Immature natural killer cell (primary cell): ENCODE data around the gene FAM43A. TPM values are rescaled to one million over a fixed set of nuclear protein-coding genes. Genes with fewer than 3 reads are reported as not detected.
A peak's percentile ranks its signal among the peaks of the same experiment; 100 is the strongest.

Experiments
- DNase-seq, 3 donors: peaks; one replicate each; pipeline ENCODE4 v3.0.0; 2022; ENCODE audit warnings: mixed read lengths in 1 of 3
- H3K27ac Mint-ChIP-seq, 6 donors: one replicate each; pipeline ENCODE4 v1.8.0; 2020; ENCODE audit warnings: mixed read lengths in 6 of 6, mild to moderate bottlenecking in 5 of 6, inconsistent platforms in 4 of 6, moderate library complexity in 3 of 6
- H3K27me3 Mint-ChIP-seq, 3 donors: one replicate each; pipeline ENCODE4 v1.8.0; 2020 to 2021; ENCODE audit warnings: low read depth in 3 of 3, mild to moderate bottlenecking in 3 of 3, mixed read lengths in 3 of 3, moderate library complexity in 3 of 3, inconsistent platforms in 1 of 3
- H3K36me3 Mint-ChIP-seq, 3 donors: one replicate each; pipeline ENCODE4 v1.8.0; 2020; ENCODE audit warnings: mixed read lengths in 3 of 3, inconsistent platforms in 2 of 3, mild to moderate bottlenecking in 2 of 3
- H3K4me1 Mint-ChIP-seq, 2 donors: one replicate each; pipeline ENCODE4 v1.8.0; 2020; ENCODE audit warnings: inconsistent platforms in 2 of 2, mild to moderate bottlenecking in 2 of 2, mixed read lengths in 2 of 2, moderate library complexity in 1 of 2
- H3K4me3 Mint-ChIP-seq, 5 donors: one replicate each; pipeline ENCODE4 v1.8.0; 2020; ENCODE audit warnings: mild to moderate bottlenecking in 5 of 5, mixed read lengths in 5 of 5, inconsistent platforms in 3 of 5, moderate library complexity in 3 of 5
- H3K9me3 Mint-ChIP-seq, 6 donors: one replicate each; pipeline ENCODE4 v1.8.0; 2020; ENCODE audit warnings: mild to moderate bottlenecking in 6 of 6, mixed read lengths in 6 of 6, inconsistent platforms in 4 of 6, moderate library complexity in 3 of 6
- polyA plus RNA-seq, 3 donors: library from polyadenylated mRNA; unstranded; fragments of 300-500 nt; fragmentation: Illumina TruSeq; gene quantifications; one replicate each; pipeline ENCODE4 v1.2.3, GENCODE V29; 2021

Gene FAM43A
- polyA plus RNA-seq, 3 donors from 2014 or later, result 15.7 to 58.9 (median 28.5) TPM

DNA sequence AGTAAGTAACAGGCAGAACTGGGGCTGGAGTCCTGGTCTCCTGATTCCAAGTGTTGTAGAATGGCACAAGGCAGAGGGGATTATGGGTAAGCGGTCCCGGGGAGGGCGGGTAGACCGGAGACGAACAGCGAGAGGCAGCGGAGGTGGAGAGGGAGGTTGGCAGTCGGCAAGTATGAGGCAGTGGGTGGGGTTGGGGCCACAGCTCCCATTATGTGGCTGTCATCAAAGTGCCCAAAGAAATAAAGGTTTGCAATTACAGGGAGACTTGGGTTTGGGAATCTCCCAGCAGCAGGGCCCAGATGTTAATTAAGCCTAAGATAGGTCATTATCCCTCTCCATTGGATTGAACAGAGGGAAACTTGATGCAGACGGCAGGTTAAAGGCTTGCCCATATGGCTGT lies 16.9 kb downstream of the FAM43A start:
- H3K4me1 Mint-ChIP-seq, result no peaks in the 10 kb centered on the region
- no peak overlapping the region for H3K27ac Mint-ChIP-seq
- peaks cover 2 to 6% (median 5%) of the 10 kb centered on the region in 3 donors for H3K27me3 Mint-ChIP-seq
- H3K9me3 Mint-ChIP-seq, result peaks cover 0 to 5% (median 1%) of the 10 kb centered on the region in 6 donors
- DNase-seq, result no peak
- H3K36me3 Mint-ChIP-seq, result no peaks in the 10 kb centered on the region
- H3K4me3 Mint-ChIP-seq, result no peak overlapping the region

DNA sequence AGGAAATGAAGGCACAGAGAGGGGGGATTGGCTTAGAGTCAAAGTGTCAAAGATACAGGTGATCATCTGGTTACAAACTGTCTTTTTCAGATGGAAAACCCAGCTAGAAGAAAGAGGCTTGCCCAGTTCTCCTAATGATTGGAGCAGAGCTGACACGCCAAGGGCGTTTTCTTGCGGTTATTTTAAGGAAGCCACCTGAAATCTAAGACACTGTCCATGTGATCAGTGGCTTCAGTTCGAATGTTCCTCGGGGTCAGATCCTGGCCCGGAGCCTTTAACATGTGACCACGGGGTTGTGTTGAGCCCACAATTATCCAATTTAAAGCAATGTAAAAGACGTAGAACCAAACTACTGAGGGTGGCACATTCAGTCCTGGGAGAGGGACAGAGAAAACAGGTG lies 19.5 kb downstream of the FAM43A start:
- DNase-seq, result no peak
- no peak overlapping the region for H3K4me3 Mint-ChIP-seq
- H3K36me3 Mint-ChIP-seq, result no peaks in the 10 kb centered on the region
- no peaks in the 10 kb centered on the region for H3K4me1 Mint-ChIP-seq
- peaks cover 2 to 6% (median 4%) of the 10 kb centered on the region in 3 donors for H3K27me3 Mint-ChIP-seq
- peak overlapping the region in 1 of 6 donors; percentile 60 for H3K27ac Mint-ChIP-seq
- peaks cover 0 to 4% (median 0%) of the 10 kb centered on the region in 6 donors for H3K9me3 Mint-ChIP-seq

DNA sequence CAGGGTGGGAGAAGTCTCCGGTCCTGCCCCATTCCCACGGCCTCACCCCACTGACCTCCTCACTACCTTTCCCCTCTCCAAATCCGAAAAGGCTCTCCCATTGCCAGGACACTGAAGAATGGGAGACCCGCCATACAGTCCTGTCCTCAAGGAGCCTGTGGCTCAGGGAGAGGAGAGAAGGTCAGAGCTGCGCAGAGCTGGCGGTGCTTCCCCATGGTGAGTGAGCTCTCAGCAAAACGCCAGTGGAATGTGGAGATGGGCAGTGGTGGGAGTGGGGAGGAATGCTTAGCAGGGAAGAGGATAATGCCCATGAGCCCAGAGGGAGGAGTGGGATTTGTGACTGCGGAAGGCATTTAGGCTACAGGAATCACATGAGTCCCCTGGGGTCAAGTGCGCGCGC lies 20.1 kb downstream of the FAM43A start:
- peak overlapping the region in 2 of 6 donors; percentile 55 to 62 for H3K27ac Mint-ChIP-seq
- peaks cover 2 to 6% (median 3%) of the 10 kb centered on the region in 3 donors for H3K27me3 Mint-ChIP-seq
- H3K9me3 Mint-ChIP-seq, result peaks cover 0 to 4% (median 0%) of the 10 kb centered on the region in 6 donors
- H3K4me1 Mint-ChIP-seq, result no peaks in the 10 kb centered on the region
- no peaks in the 10 kb centered on the region for H3K36me3 Mint-ChIP-seq
- DNase-seq, result no peak
- no peak overlapping the region for H3K4me3 Mint-ChIP-seq

DNA sequence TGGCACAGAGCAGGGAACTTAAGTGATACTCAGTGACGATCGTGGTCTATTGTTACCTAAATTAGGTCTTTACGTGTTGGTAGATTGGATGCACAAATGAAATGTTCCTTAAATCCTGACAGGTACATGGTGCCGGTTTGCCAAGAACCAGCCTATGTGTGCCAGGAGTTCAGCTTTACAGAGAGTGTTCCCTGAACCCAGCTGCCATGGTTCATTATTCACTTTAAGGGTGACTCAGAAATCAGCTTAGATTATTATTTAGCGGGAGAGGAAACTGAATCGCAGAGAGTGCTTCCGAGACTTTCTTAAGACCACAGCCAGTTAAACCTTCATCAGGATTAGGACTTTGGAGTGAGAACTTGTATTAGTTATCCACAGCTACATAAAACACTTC lies 21.5 kb downstream of the FAM43A start:
- Mint-ChIP-seq H3K36me3 (no peaks in the 10 kb centered on the region), H3K27ac (no peak overlapping the region), H3K9me3 (peaks cover 0 to 4% (median 0%) of the 10 kb centered on the region in 6 donors), H3K27me3 (peaks cover 2 to 6% (median 3%) of the 10 kb centered on the region in 3 donors), H3K4me1 (no peaks in the 10 kb centered on the region), H3K4me3 (no peak overlapping the region)
- DNase-seq, result no peak

DNA sequence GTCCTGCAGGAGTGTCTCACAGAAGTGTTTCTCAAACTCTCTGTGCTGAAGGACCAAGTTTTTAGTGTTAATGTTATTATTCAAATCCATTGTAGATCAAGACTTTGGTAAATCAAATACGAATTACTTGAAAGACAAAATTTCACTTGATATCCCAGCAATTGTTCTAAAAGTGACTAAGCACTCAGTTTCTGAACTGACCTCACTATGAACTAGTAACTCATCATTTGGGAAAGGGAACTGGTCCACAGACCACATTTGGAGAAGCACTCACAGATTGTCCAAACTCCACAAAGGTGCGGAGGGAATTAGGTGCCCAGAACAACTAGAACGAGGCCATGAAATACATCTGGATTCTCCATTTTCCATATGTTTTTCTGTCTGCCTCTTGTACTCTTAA lies 25.6 kb downstream of the FAM43A start:
- Mint-ChIP-seq H3K36me3 (no peaks in the 10 kb centered on the region), H3K9me3 (peaks cover 0 to 4% (median 0%) of the 10 kb centered on the region in 6 donors), H3K27me3 (peaks cover 1 to 3% (median 2%) of the 10 kb centered on the region in 3 donors), H3K4me3 (no peak overlapping the region), H3K27ac (peak overlapping the region in 1 of 6 donors; percentile 56), H3K4me1 (peaks cover 17 to 23% of the 10 kb centered on the region in 2 donors)
- no peak for DNase-seq

DNA sequence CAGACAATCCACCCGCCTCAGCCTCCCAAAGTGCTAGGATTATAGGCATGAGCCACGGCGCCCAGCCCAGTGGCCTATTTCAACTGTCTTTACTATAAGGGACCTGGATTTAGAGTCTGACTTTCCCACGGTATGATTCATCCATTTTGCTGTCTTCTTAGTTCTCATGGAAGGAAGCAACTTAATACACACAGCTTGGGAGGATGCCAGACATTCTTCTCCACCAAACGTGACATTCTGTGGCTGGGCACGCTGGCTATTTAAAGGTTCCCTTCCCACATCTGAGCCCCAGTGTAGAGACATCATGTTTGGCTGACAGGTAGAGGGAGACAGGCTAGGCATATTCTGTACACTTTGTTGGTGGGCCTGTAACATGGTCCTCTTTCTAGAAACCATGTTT lies 26.2 kb downstream of the FAM43A start:
- Mint-ChIP-seq H3K27ac (peak overlapping the region in 1 of 6 donors; percentile 18), H3K4me1 (peaks cover 22 to 30% of the 10 kb centered on the region in 2 donors), H3K9me3 (peaks cover 0 to 4% (median 0%) of the 10 kb centered on the region in 6 donors), H3K27me3 (peaks cover under 1 to 3% (median 1%) of the 10 kb centered on the region in 3 donors), H3K4me3 (no peak overlapping the region), H3K36me3 (no peaks in the 10 kb centered on the region)
- no peak for DNase-seq

DNA sequence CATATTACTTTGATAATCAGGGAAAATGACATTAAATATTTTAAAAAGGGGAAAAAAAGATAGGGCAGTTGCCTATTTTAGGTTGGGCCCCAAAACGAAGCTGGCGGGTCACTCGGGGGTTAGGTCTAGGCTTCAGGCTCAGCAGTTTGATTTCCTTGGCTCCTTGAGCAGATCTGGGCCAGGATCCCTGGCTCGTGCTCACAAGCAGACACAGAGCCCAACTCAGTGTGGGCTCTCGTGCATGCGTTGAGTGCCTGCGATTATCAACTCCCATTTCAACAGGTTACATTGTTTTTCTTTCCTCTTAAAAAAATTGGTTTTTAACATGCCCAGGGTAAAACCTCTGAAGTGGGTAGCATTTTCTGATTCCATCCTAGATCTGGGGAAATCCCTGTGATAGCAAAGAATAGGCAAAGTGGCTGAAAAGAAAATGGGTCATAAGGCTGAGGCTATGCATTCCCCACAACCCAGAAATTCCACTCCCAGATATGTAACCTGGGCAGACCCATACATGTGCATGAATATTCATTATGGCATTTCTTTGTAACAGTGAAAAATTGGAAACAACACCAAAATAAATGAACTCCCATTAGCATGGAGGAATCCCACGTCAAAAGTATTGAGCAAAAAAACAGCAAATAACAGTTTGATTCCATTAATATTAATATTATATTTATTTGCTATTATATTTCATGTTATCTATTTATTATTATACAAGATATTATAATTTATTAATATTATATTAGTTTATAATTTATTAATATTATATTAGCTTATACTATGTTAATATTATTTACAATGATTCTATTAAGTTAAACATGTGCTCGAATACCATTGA lies 27.8 kb downstream of the FAM43A start:
- Mint-ChIP-seq H3K4me3 (no peak overlapping the region), H3K27me3 (peaks cover 0 to 2% (median 1%) of the 10 kb centered on the region in 3 donors), H3K9me3 (no peaks in the 10 kb centered on the region), H3K36me3 (no peaks in the 10 kb centered on the region), H3K4me1 (peaks cover 22 to 33% of the 10 kb centered on the region in 2 donors), H3K27ac (peak overlapping the region in 3 of 6 donors; percentile 62 to 86 (median 67))
- no peak for DNase-seq

DNA sequence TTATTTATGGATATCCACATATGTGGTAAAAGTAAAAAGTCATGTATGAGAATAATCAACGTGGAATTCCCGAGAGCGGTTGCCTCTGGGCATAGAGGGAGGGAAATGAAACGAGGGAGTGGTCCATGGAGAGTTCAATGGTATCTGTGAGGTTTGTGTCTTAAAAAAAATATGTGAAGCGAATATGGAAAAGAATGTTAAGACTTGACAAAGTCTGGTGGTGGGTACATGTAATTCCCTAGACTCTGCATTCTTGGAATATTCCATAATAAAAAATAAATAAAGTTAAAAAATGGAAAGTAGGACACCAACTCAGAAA lies 28.4 kb downstream of the FAM43A start:
- Mint-ChIP-seq H3K27ac (peak overlapping the region in 2 of 6 donors; percentile 86 to 99), H3K9me3 (no peaks in the 10 kb centered on the region), H3K27me3 (peaks cover 0 to 2% (median 1%) of the 10 kb centered on the region in 3 donors), H3K36me3 (no peaks in the 10 kb centered on the region), H3K4me1 (peaks cover 22 to 33% of the 10 kb centered on the region in 2 donors), H3K4me3 (no peak overlapping the region)
- no peak for DNase-seq

DNA sequence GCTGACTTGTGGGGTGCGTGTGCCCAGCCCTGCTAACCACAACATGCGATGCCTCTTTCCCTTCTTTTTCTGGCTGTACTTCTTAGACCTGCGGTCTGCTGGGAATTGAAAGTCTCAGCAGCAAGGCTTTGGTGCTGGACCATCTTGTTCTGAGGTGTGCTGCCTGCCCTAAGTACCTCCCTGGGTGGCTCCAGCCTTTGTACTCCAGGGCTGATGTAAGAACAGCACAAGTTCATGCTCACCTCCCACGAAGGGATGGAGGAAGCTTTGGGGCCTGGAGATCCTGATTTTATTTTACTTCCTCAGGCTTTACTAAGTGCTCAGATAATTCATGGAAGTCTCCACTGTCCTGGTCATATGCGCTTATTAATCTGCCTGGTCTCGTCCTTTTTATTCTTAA lies 28.9 kb downstream of the FAM43A start:
- DNase-seq, result no peak
- H3K36me3 Mint-ChIP-seq, result no peaks in the 10 kb centered on the region
- H3K9me3 Mint-ChIP-seq, result no peaks in the 10 kb centered on the region
- peak overlapping the region; percentile 80 to 99 (median 94) for H3K27ac Mint-ChIP-seq
- peaks cover 0 to 2% (median 1%) of the 10 kb centered on the region in 3 donors for H3K27me3 Mint-ChIP-seq
- H3K4me3 Mint-ChIP-seq, result peak overlapping the region in 2 of 5 donors; percentile 49 to 78
- H3K4me1 Mint-ChIP-seq, result peaks cover 22 to 33% of the 10 kb centered on the region in 2 donors

DNA sequence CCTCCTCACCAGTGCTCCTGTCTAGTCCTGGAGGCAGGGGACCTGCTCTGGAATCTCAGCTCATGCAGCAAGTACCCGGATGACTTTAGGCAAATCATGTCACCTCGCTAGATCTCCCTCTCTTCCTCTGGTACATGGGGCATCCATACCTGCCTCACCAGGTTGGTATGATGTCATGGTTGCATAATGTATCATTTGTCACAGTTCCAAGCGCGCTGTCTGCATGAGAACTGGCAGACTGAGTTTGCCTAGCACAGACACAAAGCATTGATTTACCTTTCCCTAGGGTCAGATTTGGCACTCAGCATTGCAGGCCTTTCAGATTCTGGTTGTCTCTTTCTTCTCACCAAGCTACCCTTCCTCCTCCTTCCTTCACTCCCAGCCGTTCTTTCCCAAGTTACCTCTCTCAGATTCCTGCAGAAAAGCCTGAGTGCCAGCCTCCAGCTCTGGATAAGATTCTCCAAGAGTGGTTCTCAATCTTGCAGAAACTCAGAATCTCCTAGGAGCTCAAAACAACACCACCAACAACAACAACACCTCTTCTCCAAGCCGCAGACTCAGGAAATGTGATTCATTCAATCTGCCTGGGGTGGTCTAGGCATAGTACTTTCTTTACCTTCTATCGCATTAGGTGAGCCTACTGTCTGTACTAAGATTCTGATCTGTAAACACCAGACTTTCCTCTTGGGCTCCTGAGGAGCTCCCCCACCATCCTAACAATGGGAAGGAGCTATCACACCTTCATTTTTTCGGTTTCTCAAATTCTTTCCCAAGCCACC lies 29.5 kb downstream of the FAM43A start:
- H3K27ac Mint-ChIP-seq, result peak overlapping the region; percentile 80 to 99 (median 94)
- peak; percentile 69 to 81 (median 74) for DNase-seq
- H3K4me1 Mint-ChIP-seq, result peaks cover 22 to 33% of the 10 kb centered on the region in 2 donors
- H3K27me3 Mint-ChIP-seq, result peaks cover 0 to 2% (median 1%) of the 10 kb centered on the region in 3 donors
- peak overlapping the region; percentile 36 to 78 (median 76) for H3K4me3 Mint-ChIP-seq
- H3K36me3 Mint-ChIP-seq, result no peaks in the 10 kb centered on the region
- no peaks in the 10 kb centered on the region for H3K9me3 Mint-ChIP-seq

DNA sequence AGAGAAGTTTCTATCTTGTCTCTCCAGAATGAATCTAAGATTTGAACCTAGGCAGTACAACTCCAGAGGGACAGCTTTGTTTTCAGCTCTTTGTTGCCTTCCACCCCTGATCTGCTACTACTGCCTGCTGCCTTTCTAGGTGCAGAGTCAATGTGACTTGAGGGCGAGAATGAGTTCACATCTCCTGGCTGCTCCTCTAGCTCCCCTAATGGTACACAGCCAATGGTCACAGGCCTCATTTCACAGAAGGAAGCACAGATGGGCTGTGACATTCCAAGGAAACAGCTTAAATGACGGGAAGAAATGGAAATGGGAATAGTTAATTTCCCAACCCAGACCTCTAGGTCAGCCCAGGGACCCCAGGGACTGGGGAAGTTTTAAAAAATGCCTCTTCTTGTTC lies 32.4 kb downstream of the FAM43A start:
- Mint-ChIP-seq H3K4me3 (no peak overlapping the region), H3K36me3 (no peaks in the 10 kb centered on the region), H3K27me3 (peaks cover under 1 to 2% (median 1%) of the 10 kb centered on the region in 3 donors), H3K4me1 (peaks cover 22 to 33% of the 10 kb centered on the region in 2 donors), H3K27ac (peak overlapping the region in 4 of 6 donors; percentile 46 to 77 (median 66)), H3K9me3 (no peaks in the 10 kb centered on the region)
- DNase-seq, result no peak

DNA sequence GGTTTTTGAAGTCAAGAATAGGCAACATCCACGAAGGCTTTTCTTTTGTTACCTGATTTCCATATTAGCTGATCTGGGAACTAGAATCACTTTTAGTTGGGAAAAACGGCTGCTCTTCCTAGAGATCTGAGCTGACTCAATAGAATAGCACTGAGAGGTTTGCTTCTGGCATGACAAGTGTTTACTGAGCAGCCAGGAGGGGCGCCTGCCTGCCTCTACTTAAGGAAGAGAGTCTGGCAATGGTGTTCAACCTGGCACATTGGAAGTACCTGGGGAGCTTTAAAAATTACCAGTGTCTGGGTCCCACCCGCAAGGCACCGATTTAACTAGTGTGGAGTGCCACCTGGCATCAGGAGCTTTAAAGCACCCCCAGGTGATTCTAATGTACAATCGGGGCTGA lies 34.4 kb downstream of the FAM43A start:
- Mint-ChIP-seq H3K36me3 (no peaks in the 10 kb centered on the region), H3K9me3 (no peaks in the 10 kb centered on the region), H3K27ac (no peak overlapping the region), H3K4me1 (peaks cover 15 to 22% of the 10 kb centered on the region in 2 donors), H3K4me3 (no peak overlapping the region), H3K27me3 (peaks cover 2 to 4% (median 3%) of the 10 kb centered on the region in 3 donors)
- DNase-seq, result no peak

DNA sequence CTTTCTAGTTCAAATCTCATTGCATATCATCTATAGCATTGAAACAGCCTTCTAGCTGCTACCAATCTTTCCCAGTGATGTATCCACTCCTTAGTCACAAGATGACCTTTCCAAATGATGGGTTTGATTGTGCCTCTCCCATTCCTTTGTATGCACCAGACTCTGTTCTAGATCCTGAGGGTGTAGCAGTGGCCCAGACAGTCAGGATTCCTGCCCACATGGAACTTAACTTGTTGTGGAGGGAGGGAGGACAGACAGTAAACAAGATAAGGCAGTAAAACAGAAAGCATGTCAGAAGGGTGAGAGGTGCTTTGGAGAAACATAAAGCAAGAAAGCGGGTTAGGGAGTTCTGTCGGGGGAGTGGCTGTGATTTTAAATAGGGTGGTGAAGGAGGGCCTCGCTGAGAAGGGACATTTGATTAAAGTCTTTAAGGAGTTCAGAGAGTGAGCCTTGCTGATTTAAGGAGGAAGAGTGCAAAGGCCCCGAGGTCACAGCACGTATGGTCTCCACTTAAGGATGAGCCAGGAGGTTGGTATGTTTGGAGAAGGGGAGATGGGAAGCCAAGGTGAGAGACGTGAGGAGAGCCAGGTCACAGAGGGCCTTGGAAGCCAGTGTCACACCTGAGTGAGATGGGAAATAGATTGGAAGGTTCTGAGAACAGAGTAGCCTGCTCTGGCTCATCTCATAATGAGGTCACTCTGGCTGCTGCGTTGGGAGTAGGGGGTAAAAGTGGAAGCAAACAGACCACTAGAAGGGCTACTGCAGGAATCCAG lies 38.3 kb downstream of the FAM43A start:
- Mint-ChIP-seq H3K4me1 (no peaks in the 10 kb centered on the region), H3K27me3 (peaks cover 0 to 6% (median 4%) of the 10 kb centered on the region in 3 donors), H3K9me3 (no peaks in the 10 kb centered on the region), H3K4me3 (no peak overlapping the region), H3K36me3 (no peaks in the 10 kb centered on the region), H3K27ac (peak overlapping the region in 1 of 6 donors; percentile 70)
- no peak for DNase-seq
